ENCODE results near the gene LAYN.

LAYN gene

GRCh38 chr11:111540114-111540936 lies at the start of gene LAYN:
Gene LAYN, plus strand, starts transcription at chr11:111540720. Its CDS starts 124 bp downstream, at chr11:111540844.
- peak; percentile 93 for DNase-seq (ENCODE audit: low spot score)

- DNase-seq (ENCODE audit: low spot score), result no peak
Observed at GRCh38 chr11:111494040-111494439, 46.5 kb upstream of the LAYN start.

DNA sequence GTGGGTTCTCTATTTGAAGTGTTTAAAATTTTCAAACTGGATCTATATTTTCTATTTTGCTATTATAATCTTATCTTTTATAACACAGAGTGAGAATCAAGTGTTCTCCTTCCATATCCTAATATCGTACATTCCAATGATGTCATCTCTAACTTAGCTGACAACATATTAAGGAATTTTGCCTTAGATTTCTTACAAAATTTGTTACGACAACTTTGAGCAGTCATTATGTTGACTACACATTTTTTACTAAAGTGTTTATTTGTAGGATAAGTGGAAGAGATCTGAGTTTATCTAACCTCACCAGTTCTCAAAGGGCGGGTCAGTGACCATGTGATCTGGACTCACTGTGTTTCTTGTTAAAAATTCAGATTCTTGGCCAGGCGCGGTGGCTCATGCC lies 41.0 kb upstream of the LAYN start:
- no peak for DNase-seq (ENCODE audit: low spot score)

GRCh38 chr11:111500481-111500880 lies 40.0 kb upstream of the LAYN start:
- no peak for DNase-seq (ENCODE audit: low spot score)

- DNase-seq (ENCODE audit: low spot score), result no peak
Observed at GRCh38 chr11:111502611-111503010, 37.9 kb upstream of the LAYN start.

- DNase-seq (ENCODE audit: low spot score), result peak; percentile 33
Observed at GRCh38 chr11:111510311-111510710, 30.2 kb upstream of the LAYN start.

DNA sequence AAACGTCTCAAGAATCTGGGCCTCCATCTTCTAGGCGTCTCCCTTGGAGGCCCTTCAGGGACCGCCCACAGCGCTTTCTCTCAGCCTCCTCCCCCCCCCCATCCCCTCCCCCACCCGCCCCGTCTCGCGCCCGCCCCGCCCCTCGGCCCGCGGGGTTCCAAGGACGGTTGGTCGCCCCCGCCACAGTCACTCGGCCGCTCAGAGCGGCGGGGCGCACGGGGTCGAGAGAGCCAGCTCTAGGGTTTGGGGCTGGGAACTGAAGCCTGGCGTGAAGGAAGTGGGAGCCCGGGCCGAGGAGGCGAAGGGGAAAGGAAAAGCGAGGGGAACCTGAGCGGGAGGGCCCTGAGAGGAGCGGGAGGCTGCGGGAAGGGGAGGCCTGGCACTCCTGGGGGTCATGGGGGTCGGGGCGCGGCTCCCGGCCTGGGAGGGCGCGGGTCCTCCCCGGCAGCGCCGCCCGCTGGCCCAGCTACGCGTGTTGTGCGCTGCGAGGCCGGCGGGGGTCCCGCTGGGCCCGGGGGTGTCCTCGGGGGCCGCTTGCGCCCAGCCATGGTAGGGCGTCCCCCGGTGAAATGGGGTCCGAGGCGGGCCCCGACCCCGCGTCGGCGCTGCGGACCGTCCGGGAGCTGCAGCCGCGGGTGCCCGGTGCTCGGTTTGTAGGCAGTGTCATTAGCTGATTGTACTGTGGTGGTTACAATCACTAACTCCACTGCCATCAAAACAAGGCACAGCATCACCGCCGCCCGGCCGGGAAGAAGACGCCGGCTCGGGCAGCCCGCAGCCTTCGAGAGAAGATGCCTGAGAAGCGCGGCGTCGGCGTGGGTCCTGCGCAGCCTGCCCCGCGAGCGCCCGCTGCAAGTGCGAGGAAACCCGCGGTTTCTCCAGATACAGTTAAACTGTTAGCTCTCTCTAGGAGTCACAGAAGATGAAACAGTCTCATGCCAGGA lies 28.0 kb upstream of the LAYN start, which contains the start of gene BTG4:
Gene BTG4, minus strand, starts transcription at position 91 of the 944 bp plus-strand sequence. CDS start 13,610 bp downstream, outside the sequence.
- DNase-seq (ENCODE audit: low spot score), result peak; percentile 56

DNA sequence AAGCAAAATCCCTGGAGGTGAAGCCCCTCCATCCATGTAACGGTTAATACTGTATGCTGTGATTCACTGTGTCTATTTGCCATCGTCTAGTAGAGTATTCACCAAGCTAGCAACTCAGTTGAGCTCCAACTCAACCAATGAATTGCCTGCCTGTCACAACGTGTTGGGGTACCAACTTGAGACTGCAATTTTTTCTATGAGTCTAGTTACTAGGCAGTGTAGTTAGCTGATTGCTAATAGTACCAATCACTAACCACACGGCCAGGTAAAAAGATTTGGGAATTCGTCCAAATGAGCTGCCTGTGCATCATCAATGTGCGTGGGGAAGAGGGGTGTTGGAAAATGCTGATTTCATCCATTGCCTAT lies 27.3 kb upstream of the LAYN start:
- DNase-seq (ENCODE audit: low spot score), result no peak

DNA sequence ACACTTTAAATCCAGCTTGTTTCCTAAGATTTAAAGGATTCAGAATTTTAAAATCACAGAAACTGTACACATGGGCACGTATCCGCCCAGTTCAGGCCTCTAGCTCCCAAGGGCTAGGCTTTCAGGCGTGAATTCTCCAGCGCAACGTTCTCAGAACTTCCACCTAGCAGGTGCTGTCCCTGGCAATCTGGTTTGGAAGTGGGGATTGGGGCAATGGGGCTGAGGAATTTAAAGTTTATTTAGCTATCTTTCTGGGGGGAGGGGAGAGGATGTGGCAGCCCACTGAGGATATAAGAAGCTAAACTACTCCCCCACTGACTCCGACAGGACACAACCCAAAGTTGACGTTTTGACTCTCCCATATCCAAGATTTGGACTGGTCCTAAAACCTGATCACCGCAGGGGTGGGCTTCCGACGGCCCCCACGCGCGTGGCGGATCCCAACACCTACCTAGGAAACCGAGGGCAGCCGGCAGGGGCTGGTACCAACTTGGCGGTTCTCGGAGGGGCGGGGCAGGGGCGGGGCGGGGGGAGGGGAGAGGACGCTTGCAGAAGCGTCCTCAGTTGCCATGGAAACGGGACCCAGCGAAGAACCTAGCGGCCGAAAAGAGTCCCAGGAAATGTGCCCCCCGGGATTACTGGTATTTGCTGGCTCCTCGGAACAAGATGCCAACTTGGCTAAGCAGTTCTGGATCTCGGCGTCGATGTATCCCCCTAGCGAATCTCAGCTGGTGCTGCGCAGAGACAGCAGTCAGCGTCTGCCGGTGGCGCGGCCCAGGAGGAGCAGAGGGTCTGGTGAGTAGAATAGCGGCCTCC lies 26.1 kb upstream of the LAYN start, which contains the start of gene HOATZ:
Gene HOATZ, plus strand, starts transcription at position 563 of the 816 bp plus-strand sequence. Its CDS starts 7 bp downstream, at position 570.
- peak; percentile 17 for DNase-seq (ENCODE audit: low spot score)

DNA sequence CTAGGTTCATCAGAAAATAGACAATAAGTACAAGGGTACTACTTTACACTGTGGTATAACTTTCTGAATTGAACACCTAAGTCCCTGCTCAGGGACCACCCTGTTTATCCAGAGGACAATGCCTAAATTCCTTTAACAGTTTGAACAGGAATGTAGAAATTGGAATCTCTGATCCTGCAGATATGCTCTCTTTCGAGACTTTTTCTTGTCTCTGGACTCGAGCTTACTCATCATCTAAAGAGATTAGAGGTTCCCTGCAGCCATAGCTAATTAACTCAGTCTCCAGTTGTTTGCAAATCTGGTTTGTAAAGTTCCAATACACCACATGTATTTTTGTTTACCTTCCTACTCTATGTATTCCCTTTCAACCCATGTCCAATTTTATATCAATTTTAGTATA lies 24.9 kb upstream of the LAYN start:
- DNase-seq (ENCODE audit: low spot score), result no peak

DNA sequence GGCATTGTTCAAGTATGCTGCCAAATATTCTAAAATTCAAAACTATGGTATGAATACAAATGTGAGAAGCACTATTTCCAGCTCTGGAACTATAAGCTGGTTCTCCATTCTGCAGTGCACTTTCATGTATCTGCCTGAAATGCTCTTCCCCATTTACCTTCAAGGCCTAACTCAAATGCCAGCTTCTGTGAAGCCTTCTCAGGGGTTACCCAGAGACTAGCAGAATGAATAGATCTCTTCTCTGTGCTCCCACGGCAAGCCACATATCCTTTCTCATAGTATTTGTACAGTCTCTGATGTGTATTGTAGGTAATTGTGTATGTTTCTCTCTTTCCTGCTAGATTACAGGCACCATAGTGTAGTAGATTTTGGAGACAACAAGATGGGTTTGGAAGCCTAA lies 21.9 kb upstream of the LAYN start:
- no peak for DNase-seq (ENCODE audit: low spot score)

- peak; percentile 33 for DNase-seq (ENCODE audit: low spot score)
Observed at GRCh38 chr11:111520560-111520959, 20.0 kb upstream of the LAYN start.

DNA sequence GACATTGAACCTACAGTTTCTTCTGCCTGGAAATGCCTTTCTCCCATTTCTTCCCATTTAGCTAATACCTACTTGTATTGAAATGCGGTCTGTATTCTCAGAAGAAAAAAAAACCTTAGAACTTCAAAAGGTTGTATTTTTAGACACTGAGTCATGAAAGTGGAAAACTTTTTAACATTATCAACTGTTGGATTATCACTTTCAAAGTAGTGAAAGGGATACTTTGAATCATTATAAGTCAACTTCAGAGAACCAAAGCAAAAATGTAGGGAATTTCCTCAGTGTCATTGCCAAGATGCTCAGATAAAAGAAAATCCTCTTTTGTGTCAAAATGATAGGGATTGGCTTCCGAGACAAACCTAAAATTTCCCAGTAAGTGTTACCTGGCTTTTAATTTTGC lies 19.4 kb upstream of the LAYN start:
- no peak for DNase-seq (ENCODE audit: low spot score)

- no peak for DNase-seq (ENCODE audit: low spot score)
Observed at GRCh38 chr11:111522426-111522825, 18.1 kb upstream of the LAYN start.

DNA sequence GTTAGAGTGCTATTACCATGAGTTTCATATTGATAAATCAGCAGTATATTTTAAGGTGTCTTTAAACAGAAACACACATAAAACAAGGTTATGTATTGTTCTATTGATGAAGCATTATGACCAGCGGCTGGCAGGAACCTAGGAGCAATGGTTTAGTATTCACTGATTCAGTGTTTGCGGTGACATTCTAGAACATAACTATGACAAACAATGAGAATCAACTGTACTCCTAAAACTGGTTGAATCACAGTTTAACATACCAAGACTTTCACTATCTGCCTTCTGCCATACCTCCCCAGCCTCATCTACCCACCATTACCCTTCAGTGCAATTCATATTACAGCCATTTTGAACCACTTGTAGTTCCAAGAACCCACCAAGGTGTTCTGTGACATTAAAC lies 17.2 kb upstream of the LAYN start:
- no peak for DNase-seq (ENCODE audit: low spot score)

DNA sequence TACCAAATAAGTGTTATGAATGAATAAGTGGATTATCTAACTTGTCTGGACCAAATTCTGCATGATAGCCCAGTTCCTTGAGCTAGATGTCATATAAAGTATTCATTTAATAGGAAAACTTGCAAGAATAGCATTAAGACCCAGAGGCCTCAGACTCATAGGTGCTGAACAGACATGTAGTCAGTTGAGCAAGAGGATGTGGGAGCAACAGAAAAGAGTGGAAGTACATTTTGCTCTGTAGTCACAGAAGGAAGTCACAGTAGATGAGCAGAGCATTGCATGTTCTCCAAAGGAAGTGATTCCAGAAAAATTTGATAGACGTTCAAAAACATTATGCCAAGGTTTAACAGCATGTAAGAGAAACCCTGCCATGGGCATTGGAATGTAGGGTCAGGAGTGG lies 16.5 kb upstream of the LAYN start:
- DNase-seq (ENCODE audit: low spot score), result no peak

GRCh38 chr11:111525456-111525855 lies 15.1 kb upstream of the LAYN start:
- no peak for DNase-seq (ENCODE audit: low spot score)

DNA sequence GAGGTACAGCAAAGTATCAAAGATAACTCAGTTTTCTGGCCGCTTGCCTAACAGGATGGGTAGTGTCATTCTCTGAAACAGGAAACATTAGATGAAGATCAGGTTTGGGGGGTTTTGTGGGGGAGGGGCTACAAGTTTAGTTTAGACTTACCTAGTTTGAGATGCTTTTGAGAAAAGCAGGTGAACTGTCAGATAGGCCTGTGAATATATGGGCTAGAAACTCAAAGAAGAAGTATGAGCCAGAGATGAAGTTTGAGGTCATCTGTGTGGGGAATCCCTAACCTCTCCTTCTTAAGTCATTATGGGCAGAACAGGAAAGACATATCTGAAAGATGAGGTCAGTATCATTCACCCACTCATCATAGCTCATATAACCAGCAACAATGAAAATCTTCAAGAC lies 14.0 kb upstream of the LAYN start:
- DNase-seq (ENCODE audit: low spot score), result peak; percentile 65

DNA sequence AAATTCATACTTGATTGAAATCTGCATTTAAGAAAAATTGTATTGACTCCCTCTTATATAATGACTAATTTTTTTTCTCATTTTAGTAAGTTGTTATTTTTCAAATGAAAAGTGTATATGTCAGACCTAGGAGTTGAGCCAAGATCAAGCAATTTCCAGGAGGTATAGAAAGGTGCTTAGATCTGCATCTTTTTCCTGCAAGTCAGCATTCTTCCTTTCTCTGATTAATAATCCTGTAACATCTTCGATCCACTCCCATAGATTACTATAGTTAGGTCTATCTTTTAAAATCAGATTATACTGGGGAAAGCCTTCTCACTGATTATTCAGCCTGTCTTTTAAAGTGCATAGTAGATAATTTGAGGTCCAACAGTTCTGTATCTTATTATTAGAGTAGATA lies 13.2 kb upstream of the LAYN start:
- no peak for DNase-seq (ENCODE audit: low spot score)

DNA sequence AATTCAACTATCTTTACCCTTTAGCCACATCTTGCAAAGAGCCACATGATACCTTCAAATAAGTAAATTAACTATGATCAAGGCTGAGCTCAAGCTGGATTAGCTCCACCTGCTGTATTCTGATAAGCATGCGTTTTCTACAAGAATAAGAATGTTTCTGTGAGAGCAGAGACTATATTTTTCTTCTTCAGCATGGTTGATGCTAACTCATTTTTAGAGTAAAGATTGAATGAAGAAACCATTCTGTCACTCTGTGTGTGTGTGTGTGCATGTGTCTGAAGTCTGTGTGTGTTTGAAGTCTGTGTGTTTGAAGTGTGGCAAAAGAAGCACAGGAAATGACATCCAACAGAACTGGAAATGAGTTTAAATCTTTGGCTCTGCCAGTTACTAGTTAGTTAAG lies 12.0 kb upstream of the LAYN start:
- DNase-seq (ENCODE audit: low spot score), result no peak

GRCh38 chr11:111530091-111530490 lies 10.4 kb upstream of the LAYN start:
- DNase-seq (ENCODE audit: low spot score), result no peak

DNA sequence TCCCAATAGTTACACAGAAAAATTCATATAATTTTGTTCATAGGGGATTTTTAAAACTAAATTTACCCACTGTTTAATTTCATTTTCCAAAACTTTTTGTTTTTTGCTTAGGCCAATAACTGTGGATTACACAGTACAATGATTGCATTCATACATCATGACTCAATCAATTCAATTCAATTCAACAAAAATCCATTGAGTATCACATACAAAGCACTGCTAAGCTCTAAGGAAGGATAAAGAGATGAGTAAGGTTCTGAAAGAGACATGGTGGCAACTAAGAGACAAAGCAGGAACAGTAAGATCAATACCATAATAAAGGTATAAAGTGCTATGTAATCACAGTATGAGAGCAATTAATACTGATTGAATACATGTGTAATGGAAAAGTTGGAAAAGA lies 9.4 kb upstream of the LAYN start:
- peak; percentile 35 for DNase-seq (ENCODE audit: low spot score)

Data from GM03348 (cell line).